NCI-H510A treated with DMSO at 0.1 percent for 48 hours (cell line): ENCODE data around the gene C19orf67.
A peak's percentile ranks its signal among the peaks of the same experiment; 100 is the strongest.
"Not testable (repeated sequence)": the region's sequence is repeated elsewhere in the genome, so short reads cannot be mapped to it uniquely, and the experiment has no call there.

Experiments
- DNase-seq: peaks from one replicate; lab custom pipeline; 2025; lab: John Stamatoyannopoulos, UW

C19orf67 gene

GRCh38 chr19:14056069-14056666 is 29.4 kb downstream of the C19orf67 start:
- DNase-seq, result no peak

DNA sequence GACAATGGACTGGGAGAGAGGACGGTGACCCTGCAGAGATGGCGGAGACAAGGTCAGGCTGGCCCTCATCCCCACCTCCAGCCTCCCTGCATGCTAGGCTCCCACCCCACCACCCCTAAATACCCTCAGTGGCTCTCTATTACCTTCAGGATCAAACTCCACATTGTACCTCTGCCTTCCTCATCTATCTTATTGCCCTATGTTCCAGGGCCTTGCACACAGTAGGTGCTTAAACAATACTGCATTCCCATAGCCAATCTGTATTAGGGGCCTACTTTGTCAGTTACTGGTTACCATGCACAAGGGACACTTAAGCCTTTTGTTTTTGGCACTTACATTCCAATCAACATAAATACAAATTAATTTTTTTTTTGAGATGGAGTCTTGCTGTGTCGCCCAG is 30.2 kb downstream of the C19orf67 start:
- no peak for DNase-seq

GRCh38 chr19:14054721-14055120 is 30.9 kb downstream of the C19orf67 start:
- no peak for DNase-seq

DNA sequence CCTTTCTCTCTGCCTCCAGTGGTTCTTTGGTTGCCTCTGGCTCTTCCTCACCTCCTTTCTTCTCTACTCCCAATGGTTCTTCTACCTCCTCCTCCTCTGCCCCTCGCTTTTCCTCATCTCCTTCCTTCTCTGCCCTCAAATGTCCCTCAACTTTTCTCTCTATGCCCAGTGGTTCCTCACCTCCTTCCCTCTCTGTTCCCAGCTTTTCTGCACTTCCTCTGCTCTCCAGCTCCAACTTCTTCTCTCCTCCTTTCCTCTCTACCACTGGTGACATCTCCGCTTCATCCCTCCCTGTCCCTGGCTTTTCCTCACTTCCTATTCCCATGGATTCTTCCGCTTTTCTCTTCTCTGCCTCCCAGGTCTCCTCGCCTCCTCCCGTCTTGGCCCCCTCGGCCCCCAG is 31.5 kb downstream of the C19orf67 start:
- DNase-seq, result no peak

GRCh38 chr19:14053500-14053899 is 32.1 kb downstream of the C19orf67 start:
- no peak for DNase-seq

DNA sequence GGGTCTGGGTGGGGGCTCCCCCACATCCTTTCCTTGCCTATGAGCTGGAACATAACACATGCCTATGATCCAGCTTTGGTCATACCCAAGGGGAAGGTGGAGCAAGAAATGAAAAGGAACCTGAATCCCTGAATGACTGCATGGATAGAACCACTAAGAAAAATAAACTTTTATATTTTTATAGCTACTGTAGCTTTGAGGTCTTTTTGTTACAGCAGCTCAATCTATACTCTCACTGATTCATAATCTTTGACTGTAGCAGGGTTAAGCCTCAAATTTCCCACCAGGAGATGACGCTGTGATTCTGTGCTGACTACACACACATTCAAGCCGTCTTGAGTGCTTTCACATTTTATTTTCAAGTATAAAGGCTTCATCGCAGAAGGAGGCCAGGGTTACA is 32.6 kb downstream of the C19orf67 start:
- DNase-seq, result no peak

- DNase-seq, result no peak
These were observed 33.1 kb downstream of the C19orf67 start for GRCh38 chr19:14052470-14052869.

DNA sequence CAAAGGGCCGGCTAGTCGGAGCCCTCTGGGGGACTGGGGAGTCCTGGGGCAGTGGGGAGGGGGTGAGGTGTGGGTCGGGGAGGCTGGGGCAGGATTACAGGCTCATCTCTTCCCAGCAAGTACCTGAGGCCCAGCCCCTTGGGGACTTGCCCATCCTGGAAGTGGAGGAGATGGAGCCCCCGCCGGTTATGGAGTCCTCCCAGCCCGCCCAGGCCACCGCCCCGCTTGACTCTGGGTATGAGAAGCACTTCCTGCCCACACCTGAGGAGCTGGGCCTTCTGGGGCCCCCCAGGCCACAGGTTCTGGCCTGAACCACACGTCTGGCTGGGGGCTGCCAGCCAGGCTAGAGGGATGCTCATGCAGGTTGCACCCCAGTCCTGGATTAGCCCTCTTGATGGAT is 33.6 kb downstream of the C19orf67 start:
- DNase-seq, result no peak

GRCh38 chr19:14050961-14051360 is 34.6 kb downstream of the C19orf67 start:
- DNase-seq, result not testable (repeated sequence)

DNA sequence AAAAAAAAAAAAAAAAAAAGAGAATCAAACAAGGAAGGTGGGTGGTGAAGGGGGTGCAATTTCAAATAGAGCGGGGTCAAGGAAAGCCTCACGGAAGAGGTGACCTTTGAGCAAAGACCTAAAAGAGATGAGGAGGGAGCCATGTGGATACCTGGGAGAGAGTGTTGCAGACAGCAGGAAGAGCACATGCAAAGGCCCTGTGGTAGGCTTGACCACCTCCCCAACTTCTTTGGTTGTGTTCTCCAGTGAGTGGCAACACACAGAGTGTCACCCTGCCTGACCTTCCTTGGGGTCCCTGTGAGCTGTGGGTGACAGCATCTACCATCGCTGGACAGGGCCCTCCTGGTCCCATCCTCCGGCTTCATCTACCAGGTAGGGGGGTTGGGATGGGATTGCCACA is 35.1 kb downstream of the C19orf67 start:
- no peak for DNase-seq

DNA sequence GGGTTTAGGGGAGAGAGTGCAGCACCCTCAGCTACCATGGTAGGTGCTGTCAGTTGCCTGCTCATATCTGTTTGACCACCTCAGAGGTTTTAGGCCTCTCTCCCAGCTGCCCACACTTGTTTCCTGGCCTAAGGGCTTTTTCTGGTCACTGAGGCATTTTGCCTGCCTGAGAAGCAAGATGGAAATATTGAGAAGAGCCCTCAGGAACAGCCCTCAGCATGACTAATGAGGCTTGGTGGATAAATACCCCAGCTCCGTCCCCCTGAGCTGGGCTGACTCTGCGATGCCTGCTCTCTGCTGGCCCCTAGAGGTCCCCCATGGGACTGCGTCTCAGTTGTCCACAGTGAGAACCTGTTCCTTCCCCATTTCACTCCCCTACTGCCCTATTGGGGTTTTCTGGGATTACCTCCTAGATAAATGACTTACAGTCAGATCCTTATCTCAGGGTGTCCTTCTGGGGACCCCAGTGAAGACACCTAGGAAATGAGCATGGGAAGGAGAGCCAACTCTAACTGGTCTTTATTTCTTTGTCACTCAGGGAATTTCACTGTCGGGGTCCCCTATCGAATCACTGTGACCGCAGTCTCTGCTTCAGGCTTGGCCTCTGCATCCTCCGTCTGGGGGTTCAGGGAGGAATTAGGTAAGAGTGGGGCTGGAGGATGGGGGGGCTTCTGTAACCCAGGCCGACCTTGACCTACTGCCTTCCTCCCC is 37.0 kb downstream of the C19orf67 start:
- peak; percentile 12 for DNase-seq

- not testable (repeated sequence) for DNase-seq
These were observed 37.7 kb downstream of the C19orf67 start for GRCh38 chr19:14047866-14048265.

DNA sequence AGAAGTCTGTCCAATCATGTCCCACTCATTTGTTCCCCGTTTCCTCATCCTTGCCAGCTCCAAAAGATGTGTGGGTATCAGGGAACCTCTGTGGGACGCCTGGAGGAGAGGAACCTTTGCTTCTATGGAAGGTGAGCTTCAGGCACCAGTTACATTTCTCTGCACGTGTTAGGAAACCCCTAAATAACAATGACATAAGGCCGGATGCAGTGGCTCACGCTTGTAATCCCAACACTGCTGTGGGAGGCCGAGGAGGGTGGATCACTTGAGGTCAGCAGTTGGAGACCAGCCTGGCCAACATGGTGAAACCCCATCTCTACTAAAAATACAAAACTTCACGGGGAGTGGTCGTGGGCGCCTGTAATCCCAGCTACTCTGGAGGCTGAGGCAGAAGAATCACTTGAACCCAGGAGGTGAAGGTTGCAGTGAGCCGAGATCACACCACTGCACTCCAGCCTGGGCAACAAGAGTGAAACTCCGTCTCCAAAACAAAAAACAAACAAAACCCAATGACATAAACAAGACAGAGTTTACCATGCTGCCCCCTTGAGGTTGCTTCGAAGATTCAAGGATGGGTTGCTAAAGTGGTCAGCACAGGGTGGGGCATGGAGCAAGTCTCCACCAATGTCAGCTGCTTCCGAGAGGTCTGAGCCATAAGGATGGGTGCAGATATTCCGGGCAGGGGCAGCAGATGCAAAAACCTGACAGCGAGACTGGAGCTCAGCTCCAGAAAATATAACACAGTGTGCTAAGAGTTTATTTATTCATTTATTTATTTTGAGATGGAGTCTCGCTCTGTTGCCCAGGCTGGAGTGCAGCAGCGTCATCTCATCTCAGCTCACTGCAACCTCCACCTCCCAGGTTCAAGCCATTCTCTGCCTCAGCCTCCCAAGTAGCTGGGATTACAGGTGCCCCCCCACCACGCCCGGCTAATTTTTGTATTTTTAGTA is 42.6 kb downstream of the C19orf67 start:
- DNase-seq, result peak; percentile 48

- no peak for DNase-seq
These were observed 46.4 kb downstream of the C19orf67 start for GRCh38 chr19:14039181-14039580.

DNA sequence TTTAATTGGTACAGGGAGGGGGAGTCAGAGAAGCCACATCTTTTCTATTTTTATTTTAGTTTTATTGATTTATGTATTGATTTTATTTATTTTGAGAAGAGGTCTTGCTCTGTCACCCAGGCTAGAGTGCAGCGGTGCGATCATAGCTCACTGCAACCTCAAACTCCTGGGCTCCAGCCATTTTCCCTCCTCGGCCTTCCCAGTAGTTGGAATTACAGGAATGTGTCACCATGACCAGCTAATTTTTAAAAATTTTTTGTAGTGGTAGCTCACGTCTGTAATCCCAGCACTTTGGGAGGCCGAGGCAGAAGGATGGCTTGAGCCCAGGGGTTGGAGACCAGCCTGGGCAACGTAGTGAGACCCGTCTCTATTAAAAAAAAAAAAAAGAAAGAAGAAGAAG is 49.9 kb downstream of the C19orf67 start:
- DNase-seq, result no peak

DNA sequence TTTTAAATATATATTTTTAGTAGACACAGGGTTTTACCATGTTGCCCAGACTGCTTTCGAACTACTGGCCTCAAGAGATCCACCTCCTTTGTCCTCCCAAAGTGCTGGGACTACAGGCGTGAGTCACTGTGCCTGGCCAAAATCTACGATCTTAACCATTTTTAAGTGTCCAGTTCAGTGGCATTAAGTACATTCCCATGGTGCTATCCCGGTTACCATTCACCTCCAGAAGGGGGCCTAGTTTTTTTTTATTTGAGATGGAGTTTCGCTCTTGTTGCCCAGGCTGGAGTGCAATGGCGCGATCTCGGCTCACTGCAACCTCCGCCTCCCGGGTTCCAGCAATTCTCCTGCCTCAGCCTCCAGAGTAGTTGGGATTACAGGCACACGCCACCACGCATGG is 50.4 kb downstream of the C19orf67 start:
- not testable (repeated sequence) for DNase-seq

GRCh38 chr19:14033946-14034345 is 51.6 kb downstream of the C19orf67 start:
- DNase-seq, result no peak

- peak; percentile 42 for DNase-seq
These were observed 53.7 kb downstream of the C19orf67 start, which contains the start of gene IL27RA for GRCh38 chr19:14031719-14032480. IL27RA (plus strand) TSS chr19:14031762; CDS start chr19:14031873, 111 bp downstream.
